LNCaP clone FGC (cell line): ENCODE measurements around the gene PKLR.

Experiments used
- DNase-seq: peaks from one replicate; pipeline ENCODE4 v3.0.0-alpha.2; 2011; ENCODE audit warnings: low read depth
- H3K4me3 ChIP-seq: 2 replicates; pipeline ENCODE4 v1.5.1; 2011; ENCODE audit warnings: mild to moderate bottlenecking, low read depth, low read length, control low read depth
- CTCF ChIP-seq: IDR thresholded peaks from 2 replicates; pipeline ENCODE4 v1.5.1; 2012; ENCODE audit warnings: mild to moderate bottlenecking; ENCODE audit not compliant: control insufficient read depth, insufficient read depth; ENCODE audit errors: extremely low read depth

Gene PKLR

GRCh38 chr1:155285063-155285462 is 16.2 kb downstream of the PKLR start:
- H3K4me3 ChIP-seq = no peak overlapping the region
- no peak for TF ChIP-seq CTCF
- DNase-seq = no peak

- no peak for TF ChIP-seq CTCF
- DNase-seq = no peak
- no peak overlapping the region for H3K4me3 ChIP-seq
Observed at GRCh38 chr1:155284476-155284875, 16.8 kb downstream of the PKLR start.

GRCh38 chr1:155282488-155283091 is 18.6 kb downstream of the PKLR start:
- DNase-seq = no peak

GRCh38 chr1:155279268-155279667 is 22.0 kb downstream of the PKLR start:
- no peak for TF ChIP-seq CTCF
- no peak for DNase-seq
- no peak overlapping the region for H3K4me3 ChIP-seq

More at GRCh38 chr1:155282488-155283091, 18.6 kb downstream of the PKLR start:
- H3K4me3 ChIP-seq = no peak overlapping the region
- no peak for TF ChIP-seq CTCF

- H3K4me3 ChIP-seq = no peak overlapping the region
- DNase-seq = no peak
- TF ChIP-seq CTCF = no peak
Observed at GRCh38 chr1:155278689-155279160, 22.5 kb downstream of the PKLR start.

GRCh38 chr1:155277902-155278688 is 23.1 kb downstream of the PKLR start:
- H3K4me3 ChIP-seq = peak overlapping the region; percentile 56
- peak; percentile 47 for TF ChIP-seq CTCF
- DNase-seq = no peak
